GM21367 (cell line): Measurements from ENCODE around the gene SORCS2.
"Not testable (repeated sequence)": the region's sequence is repeated elsewhere in the genome, so short reads cannot be mapped to it uniquely, and the experiment has no call there.

Experiments used
- ATAC-seq: cut with Tn5 transposase; IDR thresholded peaks from one replicate; pipeline ENCODE4 v1.9.1; 2021; ENCODE audit not compliant: unreplicated experiment

SORCS2 gene

GRCh38 chr4:7199129-7199725 lies 6.9 kb downstream of the SORCS2 start:
- no peak for ATAC-seq

GRCh38 chr4:7199771-7200441 lies 7.6 kb downstream of the SORCS2 start:
- ATAC-seq, result no peak

GRCh38 chr4:7200801-7201200 lies 8.5 kb downstream of the SORCS2 start:
- no peak for ATAC-seq

- no peak for ATAC-seq
These were observed 9.3 kb downstream of the SORCS2 start for GRCh38 chr4:7201420-7202305.

GRCh38 chr4:7202411-7202810 lies 10.1 kb downstream of the SORCS2 start:
- ATAC-seq, result no peak

GRCh38 chr4:7204656-7205387 lies 12.5 kb downstream of the SORCS2 start:
- ATAC-seq, result no peak

GRCh38 chr4:7206385-7206784 lies 14.0 kb downstream of the SORCS2 start:
- ATAC-seq, result no peak

GRCh38 chr4:7206911-7207567 lies 14.7 kb downstream of the SORCS2 start:
- no peak for ATAC-seq

GRCh38 chr4:7207628-7208231 lies 15.4 kb downstream of the SORCS2 start:
- no peak for ATAC-seq

GRCh38 chr4:7208509-7209451 lies 16.4 kb downstream of the SORCS2 start:
- no peak for ATAC-seq

- no peak for ATAC-seq
These were observed 17.4 kb downstream of the SORCS2 start for GRCh38 chr4:7209699-7210098.

- ATAC-seq, result no peak
These were observed 18.5 kb downstream of the SORCS2 start for GRCh38 chr4:7210824-7211223.

GRCh38 chr4:7212101-7212674 lies 19.9 kb downstream of the SORCS2 start:
- ATAC-seq, result no peak

- ATAC-seq, result no peak
These were observed 20.6 kb downstream of the SORCS2 start for GRCh38 chr4:7212921-7213320.

GRCh38 chr4:7213807-7214206 lies 21.5 kb downstream of the SORCS2 start:
- ATAC-seq, result no peak

- no peak for ATAC-seq
These were observed 22.0 kb downstream of the SORCS2 start for GRCh38 chr4:7214359-7214758.

- not testable (repeated sequence) for ATAC-seq
These were observed 22.8 kb downstream of the SORCS2 start for GRCh38 chr4:7215187-7215586.

GRCh38 chr4:7217039-7217438 lies 24.7 kb downstream of the SORCS2 start:
- no peak for ATAC-seq
